Stimulated activated CD8-positive, alpha-beta memory T cell treated with anti-CD3 and anti-CD28 coated beads, Interleukin-12 subunit alpha, Interleukin-12 subunit beta, amount 100 ng/mL, for 4 hours (primary cell): ENCODE measurements around the gene FNBP1.

Experiments
- DNase-seq: peaks from one replicate; pipeline ENCODE4 v3.0.0-alpha.2; 2020; ENCODE audit warnings: low read depth

Gene FNBP1

DNA sequence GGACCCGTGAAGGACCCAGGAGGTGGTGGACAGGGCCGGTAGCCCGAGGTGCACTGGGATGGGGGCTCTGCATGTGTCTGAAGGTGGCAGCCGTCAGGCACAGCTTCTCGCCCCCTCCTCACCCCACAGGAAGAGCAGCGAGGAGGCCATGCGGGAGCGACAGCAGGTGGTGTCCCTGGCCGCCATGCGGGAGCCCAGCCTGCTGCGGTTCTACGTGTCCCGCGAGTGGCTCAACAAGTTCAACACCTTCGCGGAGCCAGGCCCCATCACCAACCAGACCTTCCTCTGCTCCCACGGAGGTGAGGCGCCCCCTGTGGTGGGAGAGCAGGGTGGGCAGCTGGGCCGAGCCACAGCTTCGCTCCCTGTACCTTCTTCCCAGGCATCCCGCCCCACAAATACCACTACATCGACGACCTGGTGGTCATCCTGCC is 167.8 kb downstream of the FNBP1 start:
- no peak for DNase-seq

DNA sequence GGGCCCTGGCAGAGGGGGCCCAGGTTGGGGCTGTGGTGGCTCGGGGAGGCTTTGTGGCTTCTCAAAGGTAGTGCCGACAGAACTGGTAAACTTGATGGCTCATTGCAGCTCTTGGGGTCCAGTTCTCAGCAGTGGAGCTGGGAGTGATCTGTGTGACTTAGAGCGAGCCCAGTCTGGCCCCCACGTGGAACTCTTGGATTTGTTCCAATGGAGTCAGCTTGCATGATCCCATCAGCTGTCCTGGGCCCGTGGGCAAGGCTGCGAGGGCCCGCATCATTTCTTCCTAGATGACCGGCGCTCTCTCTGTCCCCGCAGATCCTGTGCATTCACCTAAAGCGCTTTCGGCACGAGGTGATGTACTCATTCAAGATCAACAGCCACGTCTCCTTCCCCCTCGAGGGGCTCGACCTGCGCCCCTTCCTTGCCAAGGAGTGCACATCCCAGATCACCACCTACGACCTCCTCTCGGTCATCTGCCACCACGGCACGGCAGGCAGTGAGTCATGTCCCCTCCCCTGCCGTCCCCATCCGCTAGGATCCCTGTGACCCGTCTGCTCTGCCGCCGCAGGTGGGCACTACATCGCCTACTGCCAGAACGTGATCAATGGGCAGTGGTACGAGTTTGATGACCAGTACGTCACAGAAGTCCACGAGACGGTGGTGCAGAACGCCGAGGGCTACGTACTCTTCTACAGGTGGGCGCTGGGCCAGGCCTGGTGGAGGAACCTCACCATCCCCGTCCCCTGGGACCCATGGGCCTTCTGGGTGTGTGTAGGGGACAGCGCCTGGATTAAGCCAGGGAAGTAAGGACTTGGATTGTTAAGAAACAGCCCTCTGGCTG is 168.5 kb downstream of the FNBP1 start:
- no peak for DNase-seq

DNA sequence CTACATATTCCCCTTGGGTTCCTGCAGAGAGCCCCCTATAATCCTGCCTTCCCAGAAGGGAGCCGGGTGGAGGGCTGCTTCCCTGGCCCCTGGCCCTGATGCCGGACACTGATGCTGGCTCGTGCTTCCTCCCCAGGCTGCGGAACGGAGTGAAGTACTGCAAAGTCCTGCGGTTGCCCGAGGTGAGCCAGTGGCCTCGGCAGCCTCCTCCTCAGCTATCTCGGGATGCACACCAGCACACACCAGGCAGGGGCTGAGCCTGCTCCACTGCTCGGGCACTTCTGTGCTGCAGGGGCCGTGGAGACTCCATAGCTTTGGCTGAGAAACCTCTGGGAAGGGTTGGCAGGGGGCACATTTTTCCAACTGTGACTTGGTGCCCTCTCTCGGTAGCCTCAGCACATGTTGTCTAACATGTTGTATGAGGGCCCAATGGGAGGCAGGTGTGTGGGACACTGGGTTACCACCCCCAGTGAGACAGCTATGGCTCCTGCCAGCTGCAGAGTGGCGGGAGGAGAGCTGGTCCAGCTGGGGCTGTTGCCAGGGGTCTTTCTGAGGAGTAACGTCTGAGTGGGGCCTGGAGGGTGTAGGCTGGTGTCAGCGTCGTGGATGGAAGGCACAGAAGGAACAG is 169.3 kb downstream of the FNBP1 start:
- no peak for DNase-seq

DNA sequence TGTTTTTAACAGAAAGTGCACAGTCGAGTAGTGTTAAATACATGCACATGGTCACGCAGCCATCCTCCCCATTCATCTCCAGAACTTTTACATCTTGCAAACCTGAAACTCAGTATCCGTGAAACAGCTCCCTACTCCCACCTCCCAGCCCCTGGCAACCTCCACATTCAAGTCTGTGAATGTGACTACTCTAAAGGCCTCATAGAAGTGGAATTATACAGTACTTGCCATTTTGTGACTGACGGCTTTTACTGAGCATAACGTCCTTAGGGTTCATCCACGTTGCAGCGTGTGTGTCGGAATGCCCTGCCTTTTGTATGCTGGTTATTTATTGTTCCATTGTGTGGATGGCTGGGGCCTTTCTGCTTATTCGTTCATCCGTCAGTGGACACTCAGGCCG is 171.9 kb downstream of the FNBP1 start:
- no peak for DNase-seq

DNA sequence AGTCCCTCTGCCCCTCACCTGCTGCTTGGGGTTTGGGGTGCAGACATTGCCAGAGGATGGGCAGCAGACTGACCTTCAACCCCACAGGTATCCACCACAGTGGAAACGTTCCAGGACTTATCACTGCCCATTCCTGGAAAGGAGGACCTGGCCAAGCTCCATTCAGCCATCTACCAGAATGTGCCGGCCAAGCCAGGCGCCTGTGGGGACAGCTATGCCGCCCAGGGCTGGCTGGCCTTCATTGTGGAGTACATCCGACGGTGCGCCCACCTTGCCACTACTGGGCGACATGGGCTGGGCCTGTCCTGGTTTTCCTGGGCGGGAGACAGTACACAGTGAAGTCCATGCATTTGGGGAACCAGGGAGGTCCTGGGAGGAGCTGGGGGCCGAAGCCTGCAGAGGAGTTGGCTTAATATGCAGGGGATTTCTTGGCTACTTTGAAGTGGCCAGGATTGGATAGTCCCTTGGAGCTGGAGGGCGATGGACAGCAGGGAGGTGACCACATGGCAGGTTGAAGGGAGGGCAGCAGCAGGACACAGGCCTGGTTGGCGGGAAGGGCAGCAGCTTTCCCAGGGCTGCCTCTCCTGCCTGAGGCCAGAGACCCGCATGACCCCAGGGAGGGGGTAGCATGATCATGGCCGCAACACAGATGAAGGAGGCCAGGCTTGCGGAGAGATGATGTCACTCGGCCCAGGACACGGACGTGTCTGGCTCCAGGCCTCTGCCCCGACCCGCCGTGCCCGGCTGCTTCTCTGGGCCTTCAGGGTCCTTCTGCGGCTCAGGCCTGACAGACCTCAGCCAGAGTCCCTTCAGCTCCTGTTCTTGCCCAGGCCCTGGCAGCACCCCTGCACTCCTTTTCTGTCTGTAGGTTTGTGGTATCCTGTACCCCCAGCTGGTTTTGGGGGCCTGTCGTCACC is 173.1 kb downstream of the FNBP1 start:
- no peak for DNase-seq

DNA sequence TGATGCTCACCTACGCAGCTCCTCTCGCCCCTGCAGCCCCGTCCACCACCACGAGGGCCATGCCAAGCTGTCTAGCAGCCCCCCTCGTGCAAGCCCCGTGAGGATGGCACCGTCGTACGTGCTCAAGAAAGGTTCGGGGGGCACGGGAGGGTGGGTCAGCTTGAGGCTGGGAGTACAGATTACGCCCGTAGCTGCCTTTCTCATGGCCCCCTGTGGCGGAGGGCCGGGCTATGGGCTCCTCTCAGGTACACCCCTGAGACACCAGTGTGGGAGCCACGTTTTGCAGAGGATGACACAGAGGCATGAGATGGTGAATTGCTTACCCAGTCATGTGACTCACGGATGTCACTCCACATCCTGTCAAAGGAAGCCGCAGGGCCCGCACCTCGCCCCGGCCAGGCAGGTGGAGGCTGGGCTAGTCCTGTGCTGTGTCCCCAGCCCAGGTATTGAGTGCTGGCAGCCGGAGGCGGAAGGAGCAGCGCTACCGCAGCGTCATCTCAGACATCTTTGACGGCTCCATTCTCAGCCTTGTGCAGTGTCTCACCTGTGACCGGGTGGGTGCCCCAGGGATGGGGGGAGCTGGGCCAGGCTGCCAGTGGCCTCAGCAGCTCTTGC is 174.0 kb downstream of the FNBP1 start:
- DNase-seq, result peak; percentile 80

DNA sequence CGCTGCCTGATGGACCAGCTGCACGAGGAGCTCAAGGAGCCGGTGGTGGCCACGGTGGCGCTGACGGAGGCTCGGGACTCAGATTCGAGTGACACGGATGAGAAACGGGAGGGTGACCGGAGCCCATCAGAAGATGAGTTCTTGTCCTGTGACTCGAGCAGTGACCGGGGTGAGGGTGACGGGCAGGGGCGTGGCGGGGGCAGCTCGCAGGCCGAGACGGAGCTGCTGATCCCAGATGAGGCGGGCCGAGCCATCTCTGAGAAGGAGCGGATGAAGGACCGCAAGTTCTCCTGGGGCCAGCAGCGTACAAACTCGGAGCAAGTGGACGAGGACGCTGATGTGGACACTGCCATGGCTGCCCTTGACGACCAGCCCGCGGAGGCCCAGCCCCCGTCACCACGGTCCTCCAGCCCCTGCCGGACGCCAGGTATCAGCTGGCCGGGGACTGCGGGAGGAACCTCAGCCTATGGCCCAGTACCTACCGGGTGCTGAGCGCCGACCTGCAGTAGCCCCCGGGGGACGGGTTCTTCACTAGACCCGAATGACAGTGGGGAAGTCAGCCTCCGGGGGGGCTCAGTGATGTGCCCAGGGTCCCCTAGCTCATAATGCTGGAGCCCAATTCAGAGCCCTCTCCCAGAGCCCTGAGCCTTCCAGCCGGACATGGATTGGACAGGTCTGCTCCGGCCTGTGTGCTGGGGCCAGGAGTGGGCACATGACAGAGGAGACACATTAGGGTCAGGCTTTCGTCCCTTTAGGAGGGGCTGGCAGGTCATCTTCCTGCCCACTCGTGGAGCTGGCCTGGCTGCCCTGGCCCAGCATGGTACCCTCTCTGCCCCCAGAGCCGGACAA is 174.7 kb downstream of the FNBP1 start:
- DNase-seq, result no peak

DNA sequence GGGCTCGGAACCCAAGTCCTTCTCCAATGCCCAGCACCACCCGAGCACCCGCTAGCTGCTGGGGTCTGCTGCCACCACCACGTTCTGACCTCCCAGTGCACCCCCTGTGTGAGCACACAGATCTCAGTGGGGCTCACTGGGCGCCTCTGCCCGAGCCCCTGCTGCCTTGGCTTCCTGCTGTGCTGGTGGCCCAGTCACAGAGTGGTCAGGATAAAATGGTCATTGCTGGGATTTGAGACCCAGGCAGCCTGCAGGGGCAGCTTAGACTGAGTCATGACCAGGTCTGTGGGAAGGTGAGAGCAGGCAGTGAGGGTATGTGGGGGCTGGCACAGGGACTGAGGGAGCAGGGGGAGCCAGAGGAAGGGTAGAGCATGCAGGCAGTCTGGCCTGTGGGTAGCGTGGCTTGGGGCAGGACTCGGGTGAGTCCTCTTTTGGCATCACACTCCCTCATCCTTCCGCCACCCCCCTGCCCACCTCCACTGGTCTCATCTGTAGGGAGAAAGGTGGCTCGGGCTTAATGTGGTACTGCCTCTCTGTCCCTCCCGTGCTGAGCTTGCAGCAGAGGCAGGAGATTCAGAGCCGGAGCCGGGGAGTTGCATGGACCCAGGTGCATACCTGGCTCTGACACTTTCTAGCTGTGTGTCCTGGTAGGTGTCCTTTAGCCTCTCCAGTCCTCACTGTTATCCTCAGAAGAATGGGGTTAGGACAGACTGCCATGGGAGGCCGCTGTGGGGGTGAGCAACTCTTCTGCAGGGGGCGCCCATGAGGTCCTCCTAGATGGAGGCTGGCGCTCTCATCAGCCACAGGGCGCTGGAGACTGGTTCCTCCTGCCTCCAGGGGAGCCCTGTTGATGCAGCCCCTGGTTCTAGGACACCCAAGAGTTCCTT is 175.6 kb downstream of the FNBP1 start:
- no peak for DNase-seq

DNA sequence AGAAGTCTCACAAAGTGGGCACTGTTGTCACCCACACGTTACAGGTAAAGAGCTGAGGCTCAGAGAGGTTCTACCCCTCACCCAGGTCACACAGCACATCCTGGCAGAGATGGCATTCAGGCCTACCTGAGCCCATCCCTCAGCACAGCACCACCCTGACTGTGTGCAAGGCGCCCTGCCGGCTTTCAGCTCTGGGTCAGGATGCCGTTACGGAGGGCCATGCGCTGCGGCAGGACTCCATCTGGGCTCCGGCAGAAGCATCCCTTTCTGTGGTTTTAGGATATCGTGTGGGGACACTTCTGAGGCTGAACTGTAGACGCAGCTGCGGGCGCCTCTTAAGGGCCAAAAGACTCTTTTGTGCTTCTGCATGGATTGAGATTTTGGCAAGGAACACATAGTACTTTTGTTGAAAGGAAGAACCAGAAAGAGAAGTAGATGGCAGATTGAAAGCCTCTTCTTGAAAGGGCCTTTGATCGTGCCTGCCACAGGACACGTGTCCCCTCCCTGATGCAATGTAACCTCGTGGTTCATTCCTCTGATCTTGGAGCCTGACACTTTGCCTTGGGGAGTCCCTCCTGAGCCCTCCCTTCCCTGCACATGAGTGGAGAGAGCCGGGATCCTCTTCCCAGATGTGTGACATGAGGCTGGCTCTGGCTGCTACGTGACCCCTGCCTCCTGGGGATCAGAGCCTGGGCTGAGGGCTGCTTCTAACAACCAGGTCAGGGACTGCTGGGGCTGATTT is 176.4 kb downstream of the FNBP1 start:
- DNase-seq, result no peak

DNA sequence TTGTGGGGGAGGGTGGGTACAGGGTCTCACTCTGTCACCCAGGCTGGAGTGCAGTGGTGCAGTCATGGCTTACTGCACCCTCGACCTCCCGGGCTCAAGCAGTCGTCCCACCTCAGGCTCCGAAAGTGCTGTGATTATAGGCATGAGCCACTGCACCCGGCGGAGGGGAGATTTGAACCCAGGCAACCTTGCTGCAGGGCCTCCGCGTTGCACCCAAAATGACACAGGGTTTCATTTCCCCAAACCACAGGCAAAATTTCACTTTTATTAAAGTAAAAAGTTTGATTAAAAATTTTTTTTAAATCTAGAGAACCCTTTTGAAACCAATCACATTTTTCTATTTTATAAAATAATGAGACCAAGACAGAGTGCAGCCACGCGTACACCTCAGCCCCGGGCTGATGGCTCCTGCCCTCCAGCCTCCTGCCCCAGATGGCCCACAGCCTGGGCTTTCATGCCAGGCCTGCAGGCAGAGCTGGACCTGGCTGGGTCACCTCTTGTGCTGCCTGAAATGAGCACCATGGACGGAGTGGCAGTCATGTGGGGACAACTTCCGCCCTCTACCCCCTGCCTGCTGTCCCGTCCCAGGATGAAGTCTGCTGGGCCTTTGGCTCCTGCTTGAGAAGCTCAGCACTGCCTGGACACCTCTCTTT is 177.2 kb downstream of the FNBP1 start:
- DNase-seq, result no peak

DNA sequence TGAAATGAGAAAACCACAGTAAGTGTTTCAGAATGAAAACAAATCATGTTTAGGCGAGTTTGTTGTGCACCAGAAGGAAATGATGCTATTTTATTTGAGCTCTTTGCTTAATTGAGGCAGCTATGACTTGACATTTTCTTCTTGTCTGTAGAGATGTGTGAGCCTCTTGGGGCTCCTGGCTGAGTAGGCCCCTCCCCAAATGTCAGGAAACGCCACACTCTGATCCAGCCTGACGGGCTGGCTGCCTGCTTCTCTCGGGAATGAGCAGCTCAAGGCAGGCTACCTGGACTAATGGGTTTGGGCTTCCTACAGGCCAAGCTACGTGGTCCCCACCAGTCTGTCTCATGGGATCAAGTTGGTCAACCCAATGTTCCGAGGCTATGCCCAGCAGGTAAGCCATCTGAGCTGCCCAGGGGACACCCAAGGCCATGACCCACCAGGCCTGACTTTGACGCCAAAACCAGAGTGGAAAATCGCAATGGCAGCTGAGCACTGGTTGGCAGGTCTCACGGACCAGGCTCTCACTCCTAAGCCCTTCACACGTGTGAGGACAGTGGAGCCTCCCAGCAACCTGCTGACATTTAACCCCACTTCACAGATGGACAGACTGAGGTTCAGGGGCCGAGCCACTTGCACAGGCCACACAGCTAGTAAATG is 177.9 kb downstream of the FNBP1 start:
- DNase-seq, result no peak

DNA sequence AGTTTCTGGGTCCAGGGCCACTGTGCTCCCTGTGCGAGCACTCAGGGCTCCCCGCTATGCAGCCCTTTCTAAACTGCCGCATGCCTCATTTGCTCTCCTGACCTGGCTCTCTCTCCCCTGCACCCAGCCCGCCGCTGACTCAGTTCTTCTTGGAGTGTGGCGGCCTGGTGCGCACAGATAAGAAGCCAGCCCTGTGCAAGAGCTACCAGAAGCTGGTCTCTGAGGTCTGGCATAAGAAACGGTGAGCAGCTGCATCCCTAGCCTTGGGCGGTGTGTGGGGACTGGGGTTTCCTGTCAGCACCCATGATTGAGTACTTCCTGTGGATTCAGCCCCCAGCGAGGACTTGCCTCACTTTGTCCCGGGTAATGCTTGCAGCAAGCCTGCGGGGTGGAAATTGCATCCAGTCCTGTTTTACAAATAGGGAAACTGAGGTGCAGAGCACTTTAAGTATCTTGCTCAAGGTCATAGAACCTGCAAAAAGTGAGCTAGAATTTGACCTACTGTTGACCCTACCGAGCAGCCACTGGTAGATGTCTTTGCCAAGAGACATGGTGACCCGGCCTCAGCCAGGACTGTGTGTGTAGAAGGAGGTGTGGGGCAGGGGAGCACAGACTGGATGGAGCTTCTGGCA is 179.8 kb downstream of the FNBP1 start:
- no peak for DNase-seq

DNA sequence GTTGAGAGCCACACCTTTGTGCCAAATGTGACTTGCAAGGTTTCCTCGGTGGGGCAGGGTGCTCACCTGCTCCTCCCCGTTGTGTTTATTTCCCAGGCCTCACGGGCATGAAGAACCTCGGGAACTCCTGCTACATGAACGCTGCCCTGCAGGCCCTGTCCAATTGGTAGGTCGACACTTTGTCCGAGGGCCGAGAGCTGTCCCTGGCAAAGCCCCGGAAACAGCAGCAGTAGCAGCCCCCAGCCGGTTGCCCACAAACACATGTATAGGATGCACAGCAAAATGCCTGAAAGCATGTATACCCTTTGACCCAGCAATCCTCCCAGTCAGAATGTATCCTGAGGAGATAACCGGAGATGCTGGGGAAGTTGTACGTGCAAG is 181.6 kb downstream of the FNBP1 start:
- DNase-seq, result no peak

DNA sequence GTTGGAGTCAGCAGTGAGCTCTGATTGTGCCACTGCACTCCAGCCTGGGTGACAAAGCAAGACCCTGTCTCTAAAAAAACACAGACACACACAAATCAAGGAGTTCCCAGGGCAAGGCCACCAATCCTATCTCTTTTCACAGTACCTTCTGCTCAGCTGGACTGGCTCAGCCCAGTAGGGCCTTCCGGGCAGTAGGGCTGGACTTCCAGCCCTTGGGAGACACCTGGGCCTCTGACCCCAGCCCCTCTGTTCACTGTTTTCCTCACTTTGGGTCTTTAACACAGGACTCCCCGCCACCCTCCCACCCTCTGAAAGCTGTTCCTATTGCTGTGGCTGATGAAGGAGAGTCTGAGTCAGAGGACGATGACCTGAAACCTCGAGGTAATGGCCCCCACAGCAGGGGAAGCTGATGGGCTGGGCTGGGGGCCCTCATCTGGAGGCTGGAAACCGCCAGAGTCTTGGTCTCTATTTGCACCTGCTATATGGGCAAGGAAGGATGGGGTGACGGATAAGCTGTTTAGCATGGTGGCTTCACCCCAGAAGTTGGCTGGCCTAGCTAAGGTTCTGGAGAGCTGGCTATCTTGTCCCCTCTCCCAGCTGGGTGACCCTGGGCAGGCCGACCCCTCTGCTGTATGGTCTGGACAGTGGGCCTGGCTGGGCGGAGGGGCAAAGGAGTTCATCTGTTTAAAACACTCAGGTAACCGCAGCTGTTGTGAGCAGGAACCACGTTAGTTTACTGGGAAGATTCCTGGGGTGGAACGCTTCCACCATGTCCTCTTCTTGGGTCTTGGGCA is 182.1 kb downstream of the FNBP1 start:
- no peak for DNase-seq

DNA sequence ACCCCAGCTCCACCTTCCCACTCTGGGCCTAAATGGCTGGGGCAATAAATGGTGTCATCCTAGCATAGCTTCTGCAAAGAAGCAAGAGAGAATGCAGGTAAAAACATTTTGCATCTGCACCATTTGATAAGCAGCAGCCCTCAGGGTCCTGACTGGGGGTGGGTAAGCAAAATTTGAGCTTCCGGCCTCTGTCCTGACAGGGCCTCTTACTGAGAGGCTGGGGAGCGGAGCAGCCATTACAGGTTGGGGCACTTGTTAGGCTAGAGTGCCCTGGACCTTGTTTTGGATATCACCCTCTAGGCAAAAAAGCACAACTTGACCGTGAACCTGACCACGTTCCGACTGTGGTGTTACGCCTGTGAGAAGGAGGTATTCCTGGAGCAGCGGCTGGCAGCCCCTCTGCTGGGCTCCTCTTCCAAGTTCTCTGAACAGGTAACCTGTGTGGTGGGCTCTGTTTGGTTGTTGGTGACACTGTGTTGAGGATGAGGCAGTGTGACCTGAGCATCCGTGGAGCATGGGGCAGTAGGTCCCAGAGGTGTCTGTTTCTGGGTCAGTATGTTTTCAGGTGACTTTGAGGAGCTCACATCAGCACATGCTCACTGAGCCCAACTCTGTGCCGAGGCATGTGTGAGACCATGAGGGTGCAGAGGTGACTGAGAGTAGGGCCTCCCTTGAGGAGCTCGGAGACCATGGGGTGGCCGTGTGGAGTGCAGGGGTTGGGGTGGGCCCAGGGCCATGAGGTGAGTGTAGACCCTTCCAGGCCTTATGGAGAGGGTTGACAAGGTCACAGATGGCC is 184.6 kb downstream of the FNBP1 start:
- DNase-seq, result no peak

DNA sequence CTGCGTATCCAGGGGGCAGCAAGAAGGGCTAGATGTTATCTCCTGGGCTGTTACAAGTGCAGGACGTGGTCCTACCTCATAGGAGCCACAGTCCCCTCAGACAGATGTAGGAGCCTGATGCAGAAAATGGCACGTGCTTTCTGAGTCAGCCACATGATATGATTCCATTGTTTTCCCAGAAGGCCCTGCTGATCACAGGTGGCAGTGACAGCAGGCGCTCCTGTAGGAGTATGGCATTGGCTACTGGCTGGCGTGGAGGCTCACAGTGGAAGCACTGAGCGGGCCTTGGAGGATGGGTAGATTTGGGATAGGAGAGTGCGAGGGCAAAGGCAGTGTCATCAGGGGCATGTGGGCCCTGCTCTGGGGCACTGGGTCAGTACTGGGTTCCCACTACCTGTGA is 185.8 kb downstream of the FNBP1 start:
- no peak for DNase-seq
